Measurements from ENCODE around the gene POLR3GL.

The POLR3GL gene

GRCh38 chr1:145975216-145975615 lies 10.7 kb downstream of the POLR3GL start:
- no peak for DNase-seq (ENCODE audit: low read depth)

DNA sequence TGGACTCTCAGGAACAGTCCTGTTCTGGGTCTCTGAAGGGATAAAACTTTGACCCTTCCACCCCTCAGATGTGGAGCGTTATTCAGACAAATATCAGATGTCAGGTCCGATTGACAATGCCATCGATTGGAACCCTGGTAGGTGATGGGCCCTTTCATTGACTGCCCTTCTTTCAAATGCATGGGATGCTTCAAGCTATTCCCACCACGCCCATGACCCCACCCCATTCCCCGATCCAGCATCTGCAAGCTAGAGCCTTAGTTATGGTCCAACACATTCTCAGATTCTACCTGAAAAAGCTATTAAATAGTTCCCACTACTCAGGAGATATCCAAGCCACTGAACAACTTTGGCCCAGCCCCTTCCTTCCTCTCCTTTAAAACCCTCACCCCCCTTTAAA lies 12.5 kb downstream of the POLR3GL start:
- no peak for DNase-seq (ENCODE audit: low read depth)

DNA sequence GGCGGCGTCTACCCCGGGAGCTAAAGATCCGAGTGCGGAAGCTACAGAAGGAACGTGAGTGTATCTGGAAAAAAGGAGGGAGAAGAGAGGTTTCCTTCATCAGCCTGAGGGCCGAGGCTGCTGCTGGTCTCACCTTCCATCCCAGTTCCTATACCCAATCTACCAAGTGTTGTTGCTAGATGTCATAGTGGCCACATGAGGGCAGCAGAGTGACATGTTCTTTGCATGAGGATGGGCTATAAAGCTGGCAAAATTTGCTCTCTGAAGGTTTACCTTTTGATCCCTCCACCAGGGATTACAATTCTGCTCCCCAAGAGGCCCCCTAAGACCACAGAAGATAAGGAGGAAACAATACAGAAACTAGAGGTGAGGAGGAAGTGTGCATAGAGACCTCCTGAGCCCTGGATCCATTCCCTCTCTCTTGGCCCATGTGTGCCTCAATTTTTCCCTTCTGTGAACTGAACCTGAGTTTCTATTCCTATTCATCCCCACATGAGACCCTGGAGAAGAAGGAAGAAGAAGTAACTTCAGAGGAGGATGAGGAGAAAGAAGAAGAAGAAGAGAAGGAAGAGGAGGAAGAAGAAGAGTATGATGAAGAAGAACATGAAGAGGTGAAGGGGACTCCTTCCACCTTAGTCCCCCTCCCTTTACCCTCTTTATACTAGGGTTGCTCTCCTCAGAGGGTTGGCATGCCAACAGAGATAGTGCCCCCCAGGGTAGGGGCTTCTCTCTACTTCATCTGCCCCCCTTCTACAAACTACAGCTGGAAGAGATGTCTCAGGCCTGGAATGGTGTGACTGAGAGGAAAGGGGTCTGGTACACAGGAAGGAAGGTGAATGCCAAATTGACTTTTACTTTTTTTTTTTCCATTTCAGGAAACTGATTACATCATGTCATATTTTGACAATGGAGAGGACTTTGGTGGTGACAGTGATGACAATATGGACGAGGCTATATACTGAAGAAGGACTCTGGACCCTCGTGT lies 13.3 kb downstream of the POLR3GL start:
- peak; percentile 85 for DNase-seq (ENCODE audit: low read depth)

DNA sequence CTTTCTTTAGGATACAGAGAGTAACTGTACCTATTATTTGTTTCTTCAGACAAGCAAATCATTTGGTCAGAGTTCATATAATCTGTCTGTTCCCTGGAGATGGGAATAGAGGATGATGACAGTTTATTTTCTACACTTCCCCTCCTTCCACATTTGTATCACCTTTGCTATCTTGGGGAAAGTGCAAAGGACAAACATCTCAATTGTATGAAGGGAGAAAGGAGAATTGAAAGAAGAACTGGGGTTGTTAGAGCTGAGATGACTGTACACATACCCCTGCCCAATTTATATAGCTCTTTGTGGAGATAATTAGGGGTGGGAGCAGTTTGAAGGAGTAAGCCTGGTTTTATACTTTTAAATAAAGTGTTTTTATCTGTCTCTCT lies 14.0 kb downstream of the POLR3GL start:
- no peak for DNase-seq (ENCODE audit: low read depth)

- DNase-seq (ENCODE audit: low read depth), result peak; percentile 100
These were observed 14.6 kb downstream of the POLR3GL start for GRCh38 chr1:145978854-145979745.

DNA sequence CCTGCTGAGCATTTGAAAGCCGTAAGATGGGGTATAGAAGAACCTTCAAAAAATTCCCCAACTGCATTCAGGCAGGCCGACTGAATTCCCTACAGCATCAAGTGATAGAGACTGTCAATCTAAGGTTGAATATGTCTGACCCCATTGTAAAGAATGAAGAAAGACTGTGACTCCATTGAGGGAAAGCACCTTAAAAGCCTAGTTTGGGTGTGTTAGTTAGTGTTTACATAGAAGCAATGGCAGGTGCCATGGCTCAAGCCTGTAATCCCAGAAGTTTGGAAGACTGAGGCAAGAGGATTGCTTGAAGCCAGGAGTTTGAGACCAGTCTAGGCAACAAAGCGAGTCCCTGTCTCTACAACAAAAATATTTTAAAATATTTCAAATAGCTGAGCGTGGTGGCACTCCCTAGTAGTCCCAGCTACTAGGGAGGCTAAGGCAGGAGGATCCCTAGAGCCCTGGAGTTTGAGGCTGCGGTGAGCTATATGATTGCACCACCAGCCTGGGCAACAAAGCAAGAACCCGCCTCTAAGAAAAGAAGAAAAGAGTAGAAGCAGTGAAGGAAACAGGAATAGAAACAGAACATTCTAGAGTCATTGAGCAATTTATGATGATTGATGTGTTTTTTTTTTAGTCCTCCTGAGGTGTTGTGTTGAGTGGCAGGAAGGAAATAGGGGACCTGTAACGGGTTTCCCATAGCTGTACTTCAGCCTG lies 15.4 kb downstream of the POLR3GL start:
- no peak for DNase-seq (ENCODE audit: low read depth)

- DNase-seq (ENCODE audit: low read depth), result no peak
These were observed 16.0 kb downstream of the POLR3GL start for GRCh38 chr1:145980457-145980994.

DNA sequence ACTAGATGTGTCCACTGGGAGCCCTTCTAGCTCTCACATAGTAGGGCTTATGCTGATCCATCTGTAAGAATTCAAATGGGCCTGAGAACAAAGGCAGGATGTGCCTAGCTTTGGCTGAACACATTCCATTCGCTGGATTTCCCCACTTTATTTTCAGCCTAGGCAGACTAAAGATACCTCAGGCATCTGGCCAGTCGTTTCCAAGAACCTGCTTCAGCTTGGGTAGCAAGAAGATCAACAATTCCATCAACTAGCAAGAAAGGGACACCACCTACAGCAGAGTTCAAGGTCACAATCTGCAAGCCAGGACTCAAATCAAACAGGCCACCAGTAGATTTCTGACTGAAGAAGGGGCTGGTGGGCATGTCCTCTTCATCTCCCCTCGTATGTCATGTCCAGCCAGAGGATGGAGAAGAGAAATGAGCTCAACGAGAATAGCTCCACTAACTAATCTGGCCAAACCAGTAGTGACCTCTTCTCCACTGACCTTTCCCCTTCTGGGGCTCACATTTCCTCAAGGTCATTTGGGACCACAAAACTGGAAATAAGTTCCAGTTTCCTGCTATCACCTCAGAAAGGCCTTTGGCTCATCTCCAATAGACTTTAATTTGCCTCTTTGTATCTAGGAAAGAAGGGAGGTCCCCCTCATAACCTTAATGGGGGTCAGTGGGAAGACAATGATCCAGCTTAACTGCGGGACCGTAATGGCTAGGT lies 17.7 kb downstream of the POLR3GL start:
- no peak for DNase-seq (ENCODE audit: low read depth)

- no peak for DNase-seq (ENCODE audit: low read depth)
These were observed 18.8 kb downstream of the POLR3GL start for GRCh38 chr1:145983206-145983675.

DNA sequence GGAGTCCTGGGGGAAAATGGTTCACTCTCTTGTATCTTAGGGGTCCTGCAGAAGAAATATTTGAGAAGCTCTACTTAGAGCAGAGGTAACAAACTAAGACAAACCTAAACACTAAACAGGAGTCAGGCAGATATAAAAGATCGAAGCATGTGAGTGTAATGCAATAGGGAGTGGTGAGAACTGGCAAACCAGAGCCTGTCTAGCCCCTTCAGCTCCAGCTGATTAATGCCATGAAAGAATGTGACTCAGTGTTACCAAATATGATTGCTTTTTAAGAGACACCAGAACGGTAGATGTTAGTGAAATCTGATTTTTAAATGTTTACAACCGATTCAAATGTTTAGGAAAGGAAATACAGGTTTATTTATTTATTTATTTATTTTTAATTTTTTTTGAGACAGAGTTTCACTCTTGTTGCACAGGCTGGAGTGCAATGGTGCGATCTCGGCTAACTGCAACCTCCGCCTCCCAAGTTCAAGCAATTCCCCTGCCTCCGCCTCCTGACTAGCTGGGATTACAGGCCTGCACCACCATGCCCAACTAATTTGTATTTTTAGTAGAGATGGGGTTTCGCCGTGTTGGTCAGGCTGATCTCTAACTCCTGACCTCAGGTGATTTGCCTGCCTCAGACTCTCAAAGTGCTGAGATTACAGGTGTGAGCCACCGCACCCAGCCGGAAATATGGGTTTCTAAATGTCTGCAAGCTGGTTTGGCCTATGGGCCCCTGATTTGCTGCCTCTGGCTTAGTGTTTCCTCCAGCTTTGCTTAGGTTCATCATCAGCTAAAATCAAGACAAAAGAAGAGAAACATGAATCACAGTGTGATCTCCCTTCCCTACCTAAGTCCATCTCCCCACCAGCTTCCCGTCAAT lies 19.7 kb downstream of the POLR3GL start:
- DNase-seq (ENCODE audit: low read depth), result no peak

DNA sequence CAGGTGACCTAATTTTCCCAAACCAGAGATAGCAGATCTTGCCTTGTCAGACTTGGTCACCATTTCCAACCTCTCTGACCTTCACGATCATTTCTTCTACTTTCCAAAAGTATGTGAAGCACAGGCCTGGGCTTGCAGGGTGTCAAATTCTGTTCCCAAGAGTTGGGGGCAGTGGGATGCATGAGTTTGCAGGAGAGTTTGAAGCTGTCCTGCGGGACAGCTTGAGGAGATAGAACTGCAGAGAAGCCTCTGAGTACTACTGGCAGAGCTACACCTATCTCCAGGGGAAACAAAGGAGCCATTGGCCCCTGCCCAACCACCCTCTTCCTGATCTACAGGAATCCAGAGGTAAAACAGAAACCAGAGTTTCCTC lies 20.6 kb downstream of the POLR3GL start:
- DNase-seq (ENCODE audit: low read depth), result no peak

DNA sequence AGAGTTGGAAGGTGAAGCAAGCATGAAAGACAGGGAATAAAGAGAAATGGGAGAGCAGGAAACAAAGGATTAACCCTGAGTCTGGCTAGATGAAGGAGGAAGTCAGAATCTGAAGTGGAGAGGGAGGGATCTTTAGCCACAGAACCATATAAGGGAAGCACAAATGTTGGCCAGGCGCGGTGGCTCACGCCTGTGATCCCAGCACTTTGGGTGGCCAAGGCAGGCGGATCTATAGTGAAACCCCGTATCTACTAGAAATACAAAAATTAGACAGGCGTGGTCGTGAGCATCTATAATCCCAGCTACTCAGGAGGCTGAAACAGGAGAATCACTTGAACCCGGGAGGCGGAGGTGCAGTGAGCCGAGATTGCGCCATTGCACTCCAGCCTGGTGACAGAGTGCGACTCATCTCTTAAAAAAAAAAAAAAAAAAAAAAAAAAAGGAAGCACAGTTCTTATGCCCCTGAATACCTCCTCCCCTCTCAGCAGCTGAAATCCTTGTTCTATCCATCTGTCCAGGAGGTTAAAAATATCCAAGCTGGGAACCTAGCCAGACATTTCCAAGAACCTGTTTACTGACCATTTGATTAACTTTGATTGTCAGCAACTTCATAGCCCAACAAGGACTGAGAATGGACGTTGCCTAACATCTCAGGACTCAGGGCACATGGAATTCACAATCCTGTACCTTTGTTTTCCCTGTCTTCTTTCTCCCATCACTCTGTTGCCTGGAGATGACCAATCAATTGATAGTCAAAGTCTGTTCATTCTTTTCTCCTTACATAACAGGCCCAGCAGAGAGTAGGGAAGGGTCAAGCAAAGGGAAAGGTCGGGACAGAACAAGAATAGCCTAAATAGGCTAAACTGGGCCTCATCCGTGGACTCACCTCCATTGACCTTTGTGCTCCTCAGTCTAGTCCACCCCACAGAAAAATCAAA lies 21.3 kb downstream of the POLR3GL start:
- no peak for DNase-seq (ENCODE audit: low read depth)

GRCh38 chr1:145986551-145986950 lies 22.1 kb downstream of the POLR3GL start:
- no peak for DNase-seq (ENCODE audit: low read depth)

GRCh38 chr1:145987926-145988325 lies 23.4 kb downstream of the POLR3GL start:
- DNase-seq (ENCODE audit: low read depth), result no peak

- DNase-seq (ENCODE audit: low read depth), result no peak
These were observed 24.3 kb downstream of the POLR3GL start for GRCh38 chr1:145988773-145989172.

- DNase-seq (ENCODE audit: low read depth), result no peak
These were observed 25.9 kb downstream of the POLR3GL start for GRCh38 chr1:145990249-145990855.

- DNase-seq (ENCODE audit: low read depth), result no peak
These were observed 27.4 kb downstream of the POLR3GL start for GRCh38 chr1:145991735-145992412.

DNA sequence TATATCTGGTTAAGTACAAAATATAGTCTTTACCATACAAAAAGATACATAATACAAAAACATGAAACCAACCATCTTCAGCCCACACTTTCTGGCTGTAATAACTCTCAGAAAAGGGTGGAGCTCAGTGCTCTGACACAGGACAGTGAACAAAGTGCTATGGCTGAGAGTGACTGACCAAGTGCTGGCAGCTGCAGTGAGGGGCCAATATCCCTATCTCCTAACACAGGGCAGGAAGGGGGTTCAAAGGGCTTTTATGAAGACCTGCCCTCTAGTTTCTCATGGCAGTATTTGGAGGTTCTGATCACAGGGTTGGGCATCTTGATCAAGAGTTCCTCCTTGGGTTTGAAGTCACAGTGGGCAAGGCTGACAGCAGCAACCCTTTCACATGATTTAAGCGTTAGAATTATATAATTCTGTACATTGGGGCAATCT lies 28.0 kb downstream of the POLR3GL start:
- no peak for DNase-seq (ENCODE audit: low read depth)
